HG03196 (cell line): ENCODE results near the gene SLC25A45.
"Not testable (repeated sequence)": the region's sequence is repeated elsewhere in the genome, so short reads cannot be mapped to it uniquely, and the experiment has no call there.

ENCODE experiments used
- ATAC-seq: cut with Tn5 transposase; IDR thresholded peaks from one replicate; pipeline ENCODE4 v1.9.1; 2021; ENCODE audit not compliant: unreplicated experiment

Gene SLC25A45

DNA sequence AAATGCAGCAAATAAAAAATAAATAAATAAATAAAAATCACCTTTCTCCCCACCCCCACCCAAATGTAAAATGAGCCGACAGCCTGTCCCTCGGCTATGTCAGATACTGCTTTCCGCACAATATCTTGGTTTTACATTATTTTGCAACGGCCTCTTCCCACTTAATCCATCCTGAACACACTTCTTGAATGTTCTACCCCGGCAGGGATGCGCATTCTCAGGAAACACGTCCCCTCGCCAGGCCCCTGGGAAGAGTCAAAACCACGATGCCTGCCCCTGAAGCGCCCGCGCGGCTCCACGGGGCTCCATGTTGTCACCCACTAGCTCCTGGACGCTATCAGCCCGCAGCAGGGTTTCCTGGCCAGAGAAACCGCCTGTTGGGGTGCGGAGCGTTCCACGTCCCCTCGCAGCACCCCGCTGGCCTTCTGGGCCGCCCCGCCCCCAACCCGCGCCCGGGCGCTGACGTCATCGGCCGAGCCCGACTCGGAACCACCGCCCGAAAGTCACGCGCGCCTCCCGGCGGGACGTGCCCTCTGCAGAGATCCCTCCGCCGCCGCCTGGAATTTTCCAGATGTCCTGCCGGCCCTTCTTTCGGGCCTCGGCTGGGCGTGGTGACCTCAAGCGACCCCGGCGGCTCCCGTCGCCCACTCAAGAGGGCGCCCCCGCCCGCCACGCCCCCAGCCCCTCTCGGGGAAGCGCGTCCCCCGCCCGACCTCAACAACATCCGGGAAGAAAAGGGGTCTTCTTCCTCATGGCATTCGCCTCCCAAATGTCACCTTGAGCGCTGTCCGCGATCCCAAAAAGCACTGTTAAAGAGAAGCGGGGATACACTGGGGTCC is 39.6 kb upstream of the SLC25A45 start:
- peak; percentile 17 for ATAC-seq

GRCh38 chr11:65420979-65421793 is 38.7 kb upstream of the SLC25A45 start:
- ATAC-seq, result no peak

- ATAC-seq, result no peak
Measured at GRCh38 chr11:65420506-65420905, 38.1 kb upstream of the SLC25A45 start.

DNA sequence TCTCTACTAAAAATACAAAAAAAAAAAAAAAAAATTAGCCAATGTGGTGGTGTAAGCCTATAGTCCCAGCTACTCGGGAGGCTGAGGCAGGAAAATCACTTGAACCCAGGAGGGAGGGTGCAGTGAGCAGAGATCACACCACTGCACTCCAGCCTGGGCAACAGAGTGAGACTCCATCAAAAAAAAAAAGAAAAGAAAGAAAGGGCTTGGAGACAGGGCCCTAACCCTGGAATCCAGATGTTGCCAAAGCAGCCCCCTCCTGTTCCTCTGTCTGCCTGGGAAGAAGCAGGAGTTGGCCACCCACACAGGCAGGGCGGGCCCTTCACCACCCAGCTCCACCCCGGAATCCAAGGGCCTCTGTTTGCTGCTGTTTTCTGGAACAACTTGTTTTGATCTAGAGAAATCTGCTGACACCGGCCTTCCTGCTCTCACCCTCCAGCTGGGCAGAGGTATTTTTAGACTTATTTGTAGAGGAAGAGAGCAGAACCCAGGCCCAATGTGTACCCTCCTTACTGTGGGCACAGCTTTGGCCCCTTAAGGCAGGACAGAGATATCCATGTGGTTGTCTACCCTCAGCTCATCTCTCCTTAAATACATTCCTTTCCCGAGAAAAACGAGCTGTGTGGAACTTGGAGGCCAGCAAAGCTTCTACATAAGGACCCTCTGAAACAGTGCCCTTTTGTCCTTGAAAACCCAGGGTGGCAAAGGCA is 37.5 kb upstream of the SLC25A45 start:
- ATAC-seq, result no peak

DNA sequence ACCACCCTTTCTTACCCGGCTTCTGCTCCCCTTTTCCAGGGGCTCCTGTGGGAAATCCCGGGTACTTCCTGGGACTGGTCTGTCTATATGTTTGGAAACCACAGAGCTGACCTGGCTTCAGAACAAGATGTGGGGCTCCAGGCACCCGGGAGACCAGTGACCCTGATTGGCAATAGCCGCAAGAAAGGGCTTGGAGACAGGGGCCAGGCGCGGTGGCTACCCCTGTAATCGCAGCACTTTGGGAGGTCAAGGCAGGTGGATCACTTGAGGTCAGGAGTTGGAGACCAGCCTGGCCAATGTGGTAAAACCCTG is 37.0 kb upstream of the SLC25A45 start:
- ATAC-seq, result no peak

- ATAC-seq, result peak; percentile 34
Measured at GRCh38 chr11:65418681-65419459, 36.4 kb upstream of the SLC25A45 start.

- ATAC-seq, result no peak
Measured at GRCh38 chr11:65418431-65418680, 35.9 kb upstream of the SLC25A45 start.

DNA sequence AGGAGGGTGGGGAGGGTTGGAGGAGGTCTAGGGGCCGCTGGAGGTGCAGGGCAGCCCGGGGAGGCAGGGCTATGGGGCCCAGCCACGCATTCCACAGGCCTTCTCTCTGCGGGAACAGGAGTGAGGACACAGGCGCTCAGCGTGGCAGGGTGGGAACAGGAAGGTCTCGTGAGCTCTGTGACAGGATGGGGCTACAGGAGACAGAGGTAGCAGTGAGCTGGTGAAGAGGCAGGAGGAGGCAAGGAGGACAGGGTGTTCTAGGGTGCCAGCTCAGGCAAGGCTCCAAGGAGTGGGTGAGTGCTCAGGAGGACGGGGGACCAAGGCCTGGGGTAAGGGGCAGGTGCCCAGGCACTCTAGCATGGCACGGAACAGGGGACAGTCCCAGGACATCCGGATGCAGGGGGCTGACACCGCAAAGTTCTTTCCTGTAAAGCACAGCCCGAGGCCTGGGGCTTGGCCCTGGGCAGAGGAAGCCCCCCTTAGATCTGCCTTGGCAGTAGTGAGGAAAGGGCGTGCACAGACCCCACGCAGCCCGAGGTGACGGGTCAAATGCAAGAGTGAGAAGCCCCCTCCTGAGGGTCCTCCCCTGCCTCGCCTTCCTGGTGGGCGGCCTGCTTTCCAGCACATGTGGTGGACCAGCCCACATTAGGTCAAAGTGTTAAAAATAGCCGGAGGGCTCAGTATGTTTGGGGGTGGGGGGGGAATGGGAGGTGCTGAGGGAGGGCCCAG is 35.4 kb upstream of the SLC25A45 start:
- no peak for ATAC-seq

- ATAC-seq, result no peak
Measured at GRCh38 chr11:65416841-65417701, 34.6 kb upstream of the SLC25A45 start.

GRCh38 chr11:65416341-65416824 is 33.9 kb upstream of the SLC25A45 start:
- no peak for ATAC-seq

DNA sequence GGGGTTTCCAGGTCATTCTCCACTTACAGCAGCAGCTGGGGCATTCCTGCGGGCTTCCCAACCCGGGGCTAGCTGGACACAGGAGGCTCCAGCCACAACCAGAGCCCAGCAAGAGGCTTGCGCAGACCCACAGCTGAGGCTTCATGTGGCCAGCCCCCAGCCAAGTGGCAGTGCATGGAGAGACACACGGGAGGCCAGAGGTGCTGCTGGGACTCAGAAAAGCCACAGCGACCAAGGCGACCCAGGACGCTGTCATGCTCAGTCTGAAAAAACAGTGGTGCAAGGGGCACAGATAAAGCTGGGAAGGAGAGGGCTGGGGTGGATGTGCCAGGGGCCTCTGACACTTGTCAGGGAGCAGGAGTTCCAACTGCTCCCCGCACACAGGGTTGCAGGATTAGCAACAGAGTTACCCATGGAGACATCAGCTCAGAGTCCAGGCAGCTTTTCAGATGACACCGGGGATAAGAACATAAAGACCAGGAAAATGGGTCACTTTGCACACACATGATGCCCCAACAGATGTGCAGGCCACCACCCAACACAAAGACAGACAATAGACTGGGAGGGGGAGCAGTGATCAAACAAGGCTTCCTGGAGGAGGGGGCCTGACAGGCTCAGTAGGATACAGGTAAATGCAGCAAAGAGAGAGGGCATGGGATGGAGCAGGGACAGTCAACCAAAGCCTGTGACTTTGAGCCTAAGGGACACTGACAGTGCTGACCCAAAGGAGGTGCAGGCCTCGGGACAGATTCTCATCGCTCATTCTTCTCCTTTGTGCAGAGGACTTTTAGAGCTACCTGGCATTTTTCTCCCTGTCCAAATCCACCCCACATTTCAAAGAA is 33.3 kb upstream of the SLC25A45 start:
- no peak for ATAC-seq

- no peak for ATAC-seq
Measured at GRCh38 chr11:65414776-65415498, 32.5 kb upstream of the SLC25A45 start.

DNA sequence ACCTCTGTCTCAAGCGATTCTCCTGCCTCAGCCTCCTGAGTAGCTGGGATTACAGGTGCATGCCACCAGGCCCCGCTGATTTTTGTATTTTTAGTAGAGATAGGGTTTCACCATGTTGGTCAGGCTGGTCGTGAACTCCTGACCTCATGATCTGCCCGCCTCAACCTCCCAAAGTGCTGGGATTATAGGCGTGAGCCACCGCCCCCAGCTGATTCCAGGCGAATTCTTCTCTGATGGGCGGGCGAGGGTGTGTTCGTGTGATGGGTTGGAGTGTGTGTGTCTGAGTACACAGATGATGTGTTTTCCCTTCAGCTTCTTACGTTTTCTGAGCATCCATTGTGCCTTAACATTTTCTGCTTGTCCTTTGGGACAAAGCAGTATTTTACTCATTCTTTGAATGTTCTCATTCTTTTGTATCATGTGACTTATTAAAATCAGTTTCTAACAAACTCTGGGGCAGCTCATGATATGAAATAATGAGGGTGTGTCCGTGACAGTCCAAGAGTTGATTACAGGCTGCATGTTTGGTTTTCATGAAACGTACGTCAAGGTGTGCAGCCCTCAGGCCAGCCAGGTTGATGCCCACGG is 30.7 kb upstream of the SLC25A45 start:
- ATAC-seq, result not testable (repeated sequence)

DNA sequence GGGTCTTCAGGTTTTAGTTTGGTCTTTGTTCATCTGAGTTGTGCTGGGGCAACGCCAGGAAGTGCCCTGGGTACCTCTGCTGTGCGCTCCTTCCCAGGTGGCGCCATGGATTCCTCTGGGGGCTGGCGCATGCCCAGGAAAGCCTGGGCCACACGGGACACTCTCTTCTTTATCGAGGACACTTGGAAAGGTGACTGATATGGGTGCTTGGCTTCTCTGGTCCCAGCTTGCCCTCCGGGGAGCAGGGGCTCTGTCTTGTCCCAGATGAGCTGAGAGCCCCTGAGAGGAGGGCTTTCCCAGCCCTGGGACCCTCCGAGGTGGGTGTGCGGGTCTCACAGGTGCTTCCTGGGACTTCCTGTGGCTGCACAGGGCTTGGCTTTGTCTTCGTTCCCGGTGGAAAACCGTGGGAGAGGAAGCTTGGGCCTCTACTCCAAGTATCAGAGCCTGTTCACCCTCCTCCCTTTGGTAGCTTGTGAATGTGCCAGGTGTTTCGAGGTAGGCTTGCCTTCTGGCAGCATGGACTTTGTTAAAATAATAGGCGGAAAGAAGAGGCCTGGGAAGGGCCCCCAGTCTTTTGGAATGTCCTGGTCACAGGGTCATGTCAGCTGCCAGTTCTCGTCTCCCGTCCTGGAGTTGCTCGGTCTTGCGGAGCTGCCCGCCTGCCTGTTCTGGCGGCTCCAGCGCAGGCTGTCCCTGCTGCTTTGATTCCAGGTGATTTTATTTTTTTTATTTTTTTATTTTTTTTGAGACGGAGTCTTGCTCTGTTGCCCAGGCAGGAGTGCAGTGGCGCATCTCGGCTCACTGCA is 30.0 kb upstream of the SLC25A45 start:
- no peak for ATAC-seq

DNA sequence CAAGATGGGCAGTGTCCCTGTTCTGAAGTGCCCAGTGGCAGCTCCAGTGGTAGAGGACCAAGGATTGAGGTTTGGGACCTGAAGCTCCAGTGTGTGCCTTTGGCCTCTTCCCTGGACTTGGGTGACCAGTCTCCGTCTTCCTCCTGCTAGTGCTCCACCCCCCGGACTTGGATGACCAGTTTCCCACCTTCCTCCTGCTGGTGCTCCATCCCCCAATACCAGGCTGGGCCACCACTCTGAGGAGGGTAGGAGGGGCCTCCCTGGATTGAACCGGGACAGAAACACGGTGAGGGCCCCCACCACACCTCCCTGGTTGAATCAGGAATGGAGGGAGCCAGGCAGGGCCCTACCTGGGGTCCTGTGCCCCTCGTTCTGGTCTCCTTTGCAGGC is 29.2 kb upstream of the SLC25A45 start:
- ATAC-seq, result no peak

DNA sequence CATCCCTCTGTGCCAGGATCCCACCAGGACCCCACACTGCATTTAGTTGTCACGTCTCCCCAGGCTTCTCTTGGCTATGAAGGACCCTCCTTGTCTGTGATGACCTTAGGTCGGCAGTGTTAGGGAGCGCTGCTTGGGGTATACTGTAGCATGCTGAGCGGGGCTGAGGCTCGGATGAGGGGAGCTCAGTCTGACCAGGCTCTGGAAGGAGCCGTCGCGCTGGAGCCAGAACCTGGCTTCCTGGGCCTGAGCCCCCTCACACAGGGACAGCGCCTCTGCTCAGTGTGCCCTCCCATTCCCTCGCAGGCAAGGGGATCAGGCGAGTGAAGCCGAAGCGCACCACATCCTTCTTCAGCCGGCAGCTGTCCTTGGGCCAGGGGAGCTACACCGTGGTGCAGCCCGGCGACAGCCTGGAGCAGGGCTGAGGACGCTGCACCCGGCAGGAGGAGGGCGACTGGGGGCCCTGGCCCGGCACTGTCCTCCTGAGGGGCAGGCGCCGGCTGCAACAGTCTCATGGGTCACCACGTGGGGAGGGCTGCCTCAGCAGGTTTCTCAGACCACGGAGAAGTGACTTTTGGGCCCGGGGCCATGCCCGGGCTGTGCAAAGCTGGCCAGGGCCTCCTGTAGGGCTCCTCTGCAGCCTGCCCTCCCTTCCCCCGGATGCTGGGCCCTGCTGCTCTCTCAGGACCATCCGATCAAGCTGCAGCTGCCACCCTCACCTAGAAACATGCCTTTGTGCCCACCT is 28.7 kb upstream of the SLC25A45 start:
- no peak for ATAC-seq
